Kidney glomerular epithelial cell (primary cell): ENCODE measurements around the gene DPP6.

Experiments
- DNase-seq: peaks from one replicate; lab custom pipeline; 2025; lab: John Stamatoyannopoulos, UW

Gene DPP6

DNA sequence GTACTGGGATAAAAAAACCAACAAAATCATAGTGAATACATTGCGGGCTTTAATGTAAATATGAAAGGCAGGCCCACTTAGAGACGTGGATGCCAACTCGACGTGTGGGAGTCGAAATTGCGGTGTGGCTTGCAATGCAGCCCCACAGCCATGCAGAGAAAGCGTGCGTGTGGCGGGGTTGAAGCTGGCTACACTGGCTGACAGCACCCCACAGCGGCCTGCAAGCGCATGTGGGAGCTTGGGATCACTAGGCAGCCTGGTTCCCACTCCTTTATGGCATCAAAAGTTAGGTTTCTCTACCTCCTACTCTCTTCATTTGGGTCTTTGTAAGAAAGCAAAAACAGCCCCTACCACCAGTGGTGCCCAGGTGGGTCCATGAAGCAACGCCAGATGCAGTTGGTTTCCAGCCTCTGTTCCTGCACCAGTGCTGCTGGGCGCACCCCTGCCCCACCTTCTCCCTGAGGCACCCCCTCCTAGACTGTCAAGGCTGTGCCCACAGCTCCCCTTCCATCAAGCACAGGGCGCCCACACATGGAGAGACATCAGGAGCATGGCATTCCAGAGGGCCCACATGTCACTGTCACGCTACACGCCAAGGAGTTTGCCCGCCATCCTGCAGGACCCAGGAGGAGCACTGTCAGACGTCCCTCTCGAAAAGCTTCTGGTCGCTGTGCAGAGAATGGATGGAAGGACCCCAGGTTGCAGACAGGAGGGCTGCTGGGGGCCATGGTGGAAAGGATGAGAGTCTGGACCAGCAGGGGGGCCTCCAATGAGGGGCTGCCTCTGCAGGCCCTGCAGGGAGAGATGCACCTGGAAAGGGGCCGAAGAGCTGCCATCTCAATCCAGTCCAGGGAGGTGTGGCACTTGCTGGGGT lies 807.8 kb downstream of the DPP6 start:
- DNase-seq, result no peak

DNA sequence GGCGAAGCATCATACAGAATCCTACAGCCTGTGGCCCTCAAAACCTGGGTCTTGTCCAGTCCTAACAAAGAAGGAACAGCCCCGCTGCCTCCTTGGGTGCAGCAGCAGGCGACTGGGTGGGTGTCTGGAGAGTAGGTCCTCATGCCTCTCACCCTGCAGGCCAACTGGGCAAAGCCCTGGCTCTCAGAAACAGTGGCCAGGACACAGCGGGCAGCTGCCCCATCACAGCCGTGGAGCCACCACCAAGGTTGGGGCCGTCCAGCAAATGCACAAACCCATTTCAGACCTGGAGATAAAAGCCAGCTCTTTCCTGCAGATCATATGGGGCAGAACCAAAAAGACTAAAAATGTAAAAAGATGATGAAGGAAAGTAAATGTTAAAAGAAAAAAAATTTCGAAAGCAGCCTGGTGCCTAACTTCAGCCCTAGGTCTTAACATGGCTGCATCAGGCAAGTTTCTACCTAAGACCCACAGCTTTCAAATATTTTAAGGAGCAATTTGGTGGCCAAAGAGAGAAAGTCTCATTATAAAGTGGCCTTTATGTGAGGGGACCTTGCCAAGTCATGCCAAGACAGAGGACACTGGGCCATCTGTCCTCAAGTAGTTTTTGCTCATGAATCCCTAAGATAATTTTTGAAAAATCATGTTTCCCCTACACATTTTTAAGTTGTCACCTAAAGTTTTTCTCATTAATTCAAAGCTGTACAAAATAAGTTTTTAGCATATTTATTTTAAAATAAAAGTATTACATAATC lies 808.6 kb downstream of the DPP6 start:
- DNase-seq, result no peak

DNA sequence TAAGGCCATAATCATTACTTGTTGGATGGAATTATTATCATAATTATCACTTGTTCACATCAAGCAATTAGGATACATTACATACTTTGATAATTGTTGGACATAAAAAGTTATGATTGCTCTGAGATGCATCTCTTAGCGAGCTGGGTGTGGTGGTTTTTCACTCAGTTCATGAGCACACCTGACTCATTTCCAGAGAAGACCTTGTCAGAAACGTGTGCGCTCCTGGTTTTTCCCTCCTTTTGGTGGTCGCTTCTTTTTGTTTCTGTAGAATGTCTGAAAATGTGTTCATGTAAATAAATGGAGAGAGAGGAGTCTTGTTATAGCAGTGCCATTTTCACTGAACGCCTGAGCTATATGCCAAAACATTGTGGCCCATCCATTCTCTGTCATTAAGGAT lies 809.4 kb downstream of the DPP6 start:
- DNase-seq, result no peak

DNA sequence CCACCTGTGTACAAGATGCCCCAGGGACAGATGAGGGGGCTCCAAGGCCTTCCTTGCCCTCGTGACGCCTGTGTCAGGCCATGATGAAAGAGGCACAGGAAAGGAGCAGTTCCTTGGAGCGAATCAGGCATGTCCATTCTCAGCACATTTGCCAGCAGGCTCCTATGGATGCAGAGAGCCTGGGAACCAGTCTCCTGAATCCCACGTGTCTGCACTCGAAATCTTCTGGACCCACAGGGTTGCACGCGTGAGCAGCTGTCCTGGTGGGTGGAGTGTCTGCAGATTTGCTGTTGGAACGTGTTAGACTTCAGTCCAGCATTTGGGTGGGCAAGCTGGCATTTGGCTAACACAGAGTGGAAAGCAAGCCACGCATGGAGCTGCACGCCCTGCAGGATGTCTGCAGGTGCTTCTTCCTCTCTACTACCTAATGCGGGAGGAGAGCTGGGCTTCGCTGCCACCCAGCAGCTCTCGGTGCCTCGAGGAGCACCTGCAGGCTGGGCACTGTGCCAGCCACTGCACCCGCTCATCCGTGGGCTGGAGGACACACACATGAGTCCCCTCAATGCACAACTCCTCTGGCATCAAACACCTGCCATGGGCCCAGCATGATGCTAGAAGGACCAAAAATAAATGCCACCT lies 810.1 kb downstream of the DPP6 start:
- no peak for DNase-seq

DNA sequence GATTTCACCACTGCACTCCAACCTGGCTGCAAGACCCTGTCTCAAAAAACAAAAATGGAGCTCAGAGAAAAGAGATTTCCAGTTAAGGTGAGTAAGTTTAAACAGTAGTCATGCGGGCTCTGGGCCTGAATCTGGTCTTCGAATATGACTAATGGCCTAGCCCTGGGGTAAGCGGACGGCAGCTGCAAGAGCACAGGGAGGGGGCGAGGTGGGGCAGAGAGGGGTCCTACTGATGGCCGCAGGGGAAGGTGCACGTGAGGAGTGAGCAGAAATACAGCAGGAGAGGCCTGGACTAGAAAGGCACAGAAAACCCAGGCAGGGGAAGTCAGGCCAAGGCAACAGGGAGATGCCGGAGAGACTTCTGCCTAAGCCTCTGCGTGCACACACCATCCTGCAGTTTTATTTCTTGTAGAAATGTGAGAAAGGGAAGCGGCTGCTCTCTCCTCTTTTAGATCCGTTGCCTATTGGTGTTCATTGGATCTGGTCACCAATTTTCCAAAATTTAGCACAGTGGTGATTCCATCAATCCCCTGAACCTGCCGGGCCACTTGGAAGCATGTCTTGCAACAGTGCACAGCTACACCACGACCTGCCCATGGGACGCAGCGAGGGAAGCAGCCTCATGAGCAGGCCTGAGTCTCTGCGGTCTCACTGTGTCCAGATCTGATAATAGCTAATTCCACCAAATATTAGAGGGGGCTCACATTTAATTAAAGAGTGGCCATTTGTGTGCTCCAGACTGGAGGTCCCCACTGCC lies 811.7 kb downstream of the DPP6 start:
- DNase-seq, result no peak

DNA sequence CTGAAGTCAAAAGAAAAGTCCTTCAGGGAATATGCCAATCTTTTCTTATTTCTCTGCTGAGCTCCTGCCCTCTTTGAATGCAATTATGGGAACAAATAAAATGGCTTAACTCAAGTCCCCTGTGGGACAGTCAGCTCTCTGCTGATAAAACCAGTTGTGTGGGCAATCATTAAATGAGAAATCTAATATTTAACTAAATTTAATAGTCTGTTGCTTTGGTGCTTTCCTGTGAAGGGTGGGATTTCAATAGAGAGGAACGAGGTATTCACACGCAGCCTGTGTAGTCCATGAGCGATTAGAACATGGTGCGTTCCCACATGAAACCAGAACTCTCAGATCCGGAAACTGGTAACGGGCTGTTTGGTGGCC lies 812.3 kb downstream of the DPP6 start:
- DNase-seq, result no peak

DNA sequence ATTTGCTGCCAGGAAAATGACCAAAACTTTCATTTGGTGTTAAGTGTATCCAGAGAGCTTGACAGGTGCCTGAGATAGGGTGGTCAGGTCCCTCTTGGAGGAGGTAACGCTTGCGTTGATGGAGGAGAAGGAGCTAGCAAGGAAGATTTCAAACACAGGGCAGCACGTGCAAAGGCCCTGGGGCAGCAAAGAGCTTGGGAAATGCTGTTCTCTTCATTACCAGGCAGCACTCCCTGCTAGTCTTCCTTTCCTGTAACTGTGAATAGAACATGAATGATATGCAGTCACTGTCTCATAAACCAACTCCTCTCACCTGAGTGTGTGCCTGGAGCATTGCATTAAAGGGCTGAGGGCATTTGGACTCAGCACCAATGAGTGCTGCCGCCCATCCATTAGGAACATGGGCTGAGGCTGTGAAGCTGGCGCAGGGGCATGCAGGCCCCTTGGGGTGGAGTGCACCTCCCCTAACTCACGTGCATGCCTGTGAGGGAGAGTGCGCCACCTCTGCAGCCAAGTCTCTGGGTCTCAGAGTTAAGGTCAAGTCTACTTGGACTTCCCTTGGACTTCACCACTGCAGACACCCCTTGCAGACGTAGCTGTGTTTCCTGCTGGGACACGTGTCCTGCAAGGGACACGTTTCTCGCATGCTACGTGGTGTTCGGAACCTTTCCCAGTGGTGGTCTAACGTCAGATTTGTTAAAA lies 813.9 kb downstream of the DPP6 start:
- DNase-seq, result no peak

DNA sequence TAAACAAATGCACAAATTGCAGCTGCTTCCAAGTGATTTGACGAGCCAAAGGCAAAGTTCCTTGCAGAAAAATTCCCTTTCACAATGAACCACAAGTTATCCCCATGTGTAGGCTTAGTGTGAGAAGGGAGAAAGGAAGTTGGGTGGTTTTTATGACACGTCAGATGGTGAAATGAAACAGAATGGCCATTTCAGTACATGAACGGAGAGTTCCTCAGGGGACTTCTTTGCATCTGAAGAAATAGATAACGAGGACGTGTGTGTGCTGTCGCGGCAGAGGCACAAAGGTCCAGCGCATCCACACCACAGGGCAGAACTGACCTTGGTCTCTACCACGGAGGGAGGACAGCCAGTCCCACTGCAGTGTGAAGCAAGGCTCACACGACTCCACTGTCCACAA lies 814.9 kb downstream of the DPP6 start:
- DNase-seq, result no peak

DNA sequence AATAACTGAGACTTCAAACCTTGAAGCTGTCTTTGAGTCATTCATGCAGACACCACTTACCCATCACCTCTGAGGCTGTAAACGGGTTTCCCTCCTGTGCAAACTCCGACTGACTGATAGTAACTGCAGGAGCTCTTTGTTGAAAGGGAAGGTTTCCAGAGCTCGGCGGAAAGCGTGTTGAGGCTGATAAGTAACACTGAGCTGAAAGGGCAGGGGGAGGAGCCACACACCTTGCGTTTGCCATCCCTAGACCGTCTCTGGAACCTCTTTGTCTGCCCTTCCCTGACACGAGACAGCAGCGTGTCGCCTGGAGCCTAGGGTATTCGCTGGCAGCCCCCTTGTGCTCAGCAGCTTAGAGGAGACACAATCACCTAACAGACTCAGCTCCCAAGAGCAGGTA lies 816.7 kb downstream of the DPP6 start:
- no peak for DNase-seq

DNA sequence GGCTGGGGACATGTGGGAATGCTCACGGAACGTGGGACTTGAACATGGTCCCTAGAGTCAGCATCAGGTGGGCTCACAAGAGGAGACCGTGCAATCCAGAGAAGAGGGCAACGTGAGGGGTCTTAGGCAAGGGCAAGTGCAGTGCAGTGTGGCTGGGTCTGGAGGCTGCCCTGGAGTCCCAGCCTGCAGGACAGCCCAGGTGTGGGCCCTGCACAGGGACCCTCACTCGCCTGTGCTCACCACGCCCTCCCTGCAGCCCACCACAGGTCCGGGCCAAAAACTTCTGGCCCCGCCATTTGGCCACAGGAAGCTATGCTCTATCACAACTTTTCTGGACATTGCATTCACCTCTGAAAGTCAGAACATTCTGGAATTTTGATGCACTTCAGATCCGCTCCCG lies 817.2 kb downstream of the DPP6 start:
- no peak for DNase-seq

DNA sequence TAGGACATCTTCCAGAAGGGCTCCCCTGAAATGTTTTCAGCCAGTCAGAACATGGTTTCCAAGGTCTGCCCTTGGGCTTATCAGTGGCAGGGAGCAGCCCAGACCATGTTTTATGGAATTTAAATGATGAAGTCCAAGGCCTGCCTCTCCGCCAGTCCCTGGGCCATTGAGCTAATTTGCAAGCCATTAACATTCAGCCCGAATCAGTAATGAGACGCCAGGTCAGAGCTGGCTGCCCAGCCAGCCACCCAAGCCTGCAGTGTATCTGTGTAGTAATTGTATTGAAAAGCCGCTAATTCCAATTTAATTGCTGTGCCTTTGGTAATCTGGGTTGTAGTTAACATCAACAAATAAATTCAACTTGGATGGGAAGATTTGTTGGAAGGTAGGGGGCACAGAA lies 819.3 kb downstream of the DPP6 start:
- DNase-seq, result no peak

DNA sequence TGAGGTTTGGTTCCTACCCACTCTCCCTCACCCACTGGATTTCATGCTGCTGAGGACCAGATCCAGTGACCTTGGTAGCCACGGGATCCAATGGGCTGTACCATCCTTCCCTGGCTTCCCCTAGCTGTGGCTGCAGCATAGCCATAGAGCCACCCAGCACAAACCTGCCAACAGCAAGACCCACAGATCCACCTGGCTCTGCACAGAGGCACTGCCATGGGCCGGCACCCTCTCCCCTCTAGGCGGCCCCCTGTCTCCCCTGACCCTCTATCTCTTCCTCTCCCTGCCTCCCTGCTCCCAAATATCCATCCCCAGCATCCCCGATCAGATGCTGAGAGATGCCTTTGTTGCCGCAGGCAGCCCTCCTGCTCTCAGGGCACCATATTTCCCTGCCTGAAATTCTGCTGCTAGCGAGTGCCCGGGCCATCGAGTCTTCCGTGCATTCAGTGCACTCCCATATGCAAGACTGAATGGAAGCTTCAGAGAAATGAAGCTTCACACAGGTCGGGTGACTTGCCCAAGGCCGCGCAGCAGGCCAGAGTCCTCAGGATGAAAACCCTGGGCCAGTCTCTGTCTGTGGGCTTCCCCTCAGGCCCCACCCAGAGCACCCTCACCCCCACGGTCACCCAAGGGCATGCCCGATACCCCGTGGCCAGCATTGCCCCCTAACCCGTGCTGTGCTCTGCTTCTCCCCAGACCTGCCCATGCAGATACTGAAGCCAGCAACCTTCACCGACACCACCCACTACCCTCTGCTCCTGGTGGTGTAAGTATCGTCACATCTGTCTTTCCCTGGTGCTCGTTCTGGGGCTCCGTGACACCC lies 819.9 kb downstream of the DPP6 start:
- no peak for DNase-seq

DNA sequence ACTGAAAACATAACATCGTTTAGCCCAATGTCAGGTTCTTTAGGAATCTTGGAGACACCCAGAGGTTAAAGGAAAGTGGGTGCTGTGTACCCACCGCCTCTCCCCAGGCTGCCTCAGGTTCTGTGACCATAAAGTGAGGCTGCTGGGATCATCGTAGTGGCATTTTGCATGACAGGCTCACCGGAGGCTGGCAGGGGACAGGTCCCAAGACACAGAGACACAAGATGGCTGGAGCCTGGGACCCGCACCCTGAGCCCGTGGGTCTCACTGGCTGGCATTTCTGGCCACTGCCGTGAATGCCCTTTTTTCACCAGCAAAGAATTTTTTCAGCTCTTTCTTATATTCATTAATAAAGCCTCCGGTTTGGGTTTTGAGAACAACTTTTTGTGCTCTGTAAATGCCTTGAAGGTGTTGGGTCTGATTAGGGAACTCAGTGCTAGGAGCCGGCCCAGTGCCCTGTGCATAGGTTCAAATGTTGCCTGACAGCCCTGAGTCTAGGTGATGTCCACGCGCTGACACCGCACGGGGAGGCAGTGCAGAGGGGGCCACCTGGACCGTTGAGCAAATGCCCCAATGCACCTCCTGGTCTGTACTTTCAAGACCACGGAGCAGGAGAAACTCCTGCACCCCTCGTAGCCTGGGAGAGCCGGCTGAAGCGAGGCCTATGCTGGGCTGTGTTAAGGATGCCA lies 820.8 kb downstream of the DPP6 start:
- DNase-seq, result no peak

DNA sequence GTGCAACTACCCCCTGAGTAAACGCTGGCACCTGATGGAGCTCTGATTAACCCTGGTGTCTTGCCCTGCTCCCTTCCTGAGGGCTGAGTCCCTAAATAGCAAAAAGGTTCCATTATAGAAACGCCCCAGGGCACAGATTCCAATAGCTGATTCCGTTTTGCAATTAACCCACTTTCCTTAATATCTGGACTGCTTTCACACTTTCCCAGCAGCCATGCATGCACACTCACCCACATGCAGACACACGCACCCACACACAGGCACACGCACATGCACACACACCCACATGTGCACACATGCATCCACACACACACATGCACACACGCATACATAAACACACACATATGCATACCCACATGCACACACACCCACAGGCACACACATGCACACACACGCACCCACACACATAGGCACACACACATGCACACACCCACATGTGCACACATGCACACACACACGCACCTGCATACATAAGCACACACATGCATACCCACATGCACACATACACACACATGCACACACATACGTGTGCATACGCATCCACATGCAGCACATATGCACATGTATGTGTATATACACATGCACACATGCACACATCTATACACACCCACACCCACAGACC lies 821.4 kb downstream of the DPP6 start:
- no peak for DNase-seq

DNA sequence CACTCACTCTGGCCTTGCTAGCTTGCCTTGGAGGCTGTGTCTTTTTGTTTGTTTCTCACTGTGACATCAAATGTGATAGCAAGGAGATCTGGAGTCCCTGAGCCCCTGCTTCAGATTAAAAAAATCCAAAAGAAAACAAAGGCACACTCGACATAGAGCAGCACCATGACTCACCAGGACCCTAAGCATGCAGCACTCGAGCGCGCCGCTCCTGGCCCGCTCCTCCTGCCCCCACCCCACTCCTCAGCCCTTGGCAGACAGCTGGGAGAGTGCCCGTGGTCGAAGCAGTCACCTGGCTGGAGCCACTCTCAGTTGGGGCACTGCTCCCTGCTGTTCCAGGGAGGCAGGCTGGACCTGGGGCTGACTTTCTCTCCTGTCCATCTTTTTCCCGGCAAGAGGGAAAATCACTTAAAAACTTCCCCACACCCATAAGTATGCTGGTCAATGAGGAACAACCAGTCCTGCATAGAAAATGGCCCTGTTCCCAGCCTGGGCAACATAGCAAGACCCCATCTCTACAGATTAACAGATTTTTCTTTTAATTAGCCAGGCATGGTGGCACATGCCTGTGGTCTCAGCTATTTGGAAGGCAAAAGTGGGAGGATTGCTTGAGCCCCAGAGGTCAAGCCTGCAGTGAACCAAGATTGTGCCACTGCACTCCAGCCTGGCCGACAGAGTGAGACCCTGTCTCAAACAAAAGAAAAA lies 822.4 kb downstream of the DPP6 start:
- DNase-seq, result no peak

DNA sequence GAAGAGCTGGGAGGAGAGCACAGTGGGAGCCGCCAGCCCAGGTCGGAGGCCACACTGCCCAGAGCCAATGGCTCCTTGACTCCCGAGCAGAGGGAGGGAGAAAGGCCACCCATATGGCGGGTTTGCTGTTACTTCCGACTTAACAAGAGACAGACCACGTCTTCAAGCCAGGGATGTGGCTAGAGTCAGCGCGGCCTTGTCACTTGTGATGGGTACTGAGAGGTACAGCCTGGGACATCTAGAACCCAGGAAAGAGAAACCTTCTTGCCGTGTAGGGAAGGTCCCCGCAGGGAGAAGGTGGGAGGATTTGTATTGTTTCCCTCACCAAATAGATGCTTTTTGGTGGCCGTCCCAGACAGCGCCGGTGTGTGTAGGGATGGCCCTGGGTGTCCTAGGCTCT lies 823.1 kb downstream of the DPP6 start:
- no peak for DNase-seq

DNA sequence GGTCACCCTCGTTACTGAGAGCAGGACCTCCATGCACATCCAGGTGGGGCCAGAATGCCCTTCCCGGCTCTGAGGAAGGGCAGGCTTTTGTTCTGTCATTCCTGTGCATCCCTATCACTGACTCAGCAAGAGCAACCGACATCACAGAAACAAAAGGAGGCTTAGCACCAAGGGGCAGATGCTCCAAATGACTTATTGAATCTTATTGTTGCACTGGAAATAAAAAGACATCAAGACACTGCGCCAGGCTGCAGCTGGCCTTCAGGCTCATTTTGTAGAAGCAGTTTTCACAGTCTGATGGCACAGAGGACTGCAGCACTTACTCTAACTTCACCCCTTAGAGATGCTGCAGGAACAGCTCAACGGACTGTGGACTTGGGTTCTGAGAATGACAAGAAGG lies 824.3 kb downstream of the DPP6 start:
- DNase-seq, result no peak

DNA sequence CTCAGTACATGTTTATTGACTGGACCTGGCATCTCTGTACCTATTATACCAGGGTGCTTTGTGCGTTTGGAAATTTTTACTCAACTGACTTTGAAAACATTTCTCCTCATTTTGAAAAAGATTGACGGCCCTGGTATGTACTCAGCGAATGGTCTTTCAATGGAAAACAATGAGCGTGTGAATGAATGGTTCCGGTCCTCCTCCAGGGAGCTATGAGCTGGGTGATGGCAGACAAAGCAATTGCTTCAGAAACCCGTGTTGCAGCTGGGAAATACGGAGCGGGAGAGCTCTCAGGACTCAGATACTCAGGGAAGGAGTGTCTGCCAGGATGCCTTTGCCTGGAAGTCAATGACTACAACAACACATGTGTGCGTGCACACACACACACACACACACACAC lies 824.8 kb downstream of the DPP6 start:
- DNase-seq, result no peak

DNA sequence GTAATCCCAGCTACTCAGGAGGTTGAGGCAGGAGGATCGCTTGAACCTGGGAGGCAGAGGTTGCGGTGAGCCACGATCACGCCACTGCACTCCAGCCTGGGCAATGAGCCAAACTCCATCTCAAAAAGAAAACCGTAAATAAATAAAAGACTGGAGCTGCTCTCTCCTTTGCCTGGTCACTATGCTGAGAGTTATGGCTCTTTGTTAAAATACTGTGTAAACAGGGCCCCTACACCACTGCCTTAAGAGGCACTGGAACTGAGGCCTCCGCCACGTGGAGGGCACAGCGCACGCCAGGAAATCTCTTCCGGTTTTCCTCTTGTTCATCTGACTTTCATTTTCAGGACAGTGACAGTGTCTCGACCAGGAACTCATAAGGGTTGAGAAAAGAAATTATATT lies 827.4 kb downstream of the DPP6 start:
- no peak for DNase-seq
